GM19193 (cell line): Measurements from ENCODE around the gene MMADHC.

Experiments
- POLR2A ChIP-seq: IDR thresholded peaks from 4 replicates; pipeline ENCODE4 v1.6.1; 2011; ENCODE audit not compliant: insufficient read depth, insufficient read length; ENCODE audit errors: extremely low read depth

MMADHC gene

GRCh38 chr2:149540138-149540537 lies 47.4 kb downstream of the MMADHC start:
- TF ChIP-seq POLR2A: no peak

GRCh38 chr2:149538138-149538833 lies 49.3 kb downstream of the MMADHC start:
- TF ChIP-seq POLR2A: no peak

DNA sequence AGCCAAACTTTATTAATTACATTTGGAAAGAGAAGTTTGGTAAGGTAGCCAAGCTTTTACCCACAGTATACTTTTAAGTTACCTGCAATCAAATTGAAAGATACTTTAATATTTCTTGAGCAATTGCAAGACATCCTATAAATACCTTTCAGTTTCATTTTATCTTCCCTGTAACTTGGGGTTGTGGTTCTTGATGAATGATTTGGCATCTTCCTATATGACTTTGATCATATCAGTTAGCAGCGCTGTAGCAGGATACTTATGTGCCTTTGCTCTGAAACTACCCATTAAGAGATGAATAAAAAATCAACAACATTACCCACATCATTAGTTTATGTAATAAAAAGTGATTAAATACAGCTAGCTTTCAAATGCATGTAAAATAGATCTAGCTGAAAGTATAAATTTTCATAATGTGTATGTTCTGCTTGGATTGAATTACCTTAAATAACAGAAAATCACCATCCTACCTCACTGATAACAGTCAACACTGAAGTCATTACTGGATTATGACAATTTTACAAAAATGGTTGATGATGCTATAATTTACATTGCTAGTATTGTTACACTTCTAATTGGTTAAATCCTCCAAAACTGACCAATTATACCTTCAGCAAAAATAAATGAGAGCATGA lies 50.4 kb downstream of the MMADHC start:
- no peak for TF ChIP-seq POLR2A

DNA sequence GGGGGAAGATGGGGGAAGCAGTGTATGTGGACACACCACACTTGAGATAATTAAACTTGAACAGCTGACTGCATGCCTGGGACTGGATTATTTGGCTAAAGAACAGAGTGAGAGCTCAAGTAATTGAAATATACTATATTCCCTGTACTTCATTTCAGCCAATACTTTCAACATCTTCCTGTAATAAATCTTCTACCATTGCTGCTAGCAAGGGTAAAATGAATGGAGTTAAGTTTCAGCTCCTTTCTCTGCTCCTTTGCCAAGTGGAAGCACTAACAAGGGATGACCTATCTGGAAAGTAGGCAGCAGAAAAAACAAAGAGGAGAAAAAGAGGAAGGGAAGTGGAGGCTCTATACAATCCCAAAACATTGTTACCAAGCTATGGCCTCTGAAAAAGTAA lies 50.9 kb downstream of the MMADHC start:
- TF ChIP-seq POLR2A: no peak

DNA sequence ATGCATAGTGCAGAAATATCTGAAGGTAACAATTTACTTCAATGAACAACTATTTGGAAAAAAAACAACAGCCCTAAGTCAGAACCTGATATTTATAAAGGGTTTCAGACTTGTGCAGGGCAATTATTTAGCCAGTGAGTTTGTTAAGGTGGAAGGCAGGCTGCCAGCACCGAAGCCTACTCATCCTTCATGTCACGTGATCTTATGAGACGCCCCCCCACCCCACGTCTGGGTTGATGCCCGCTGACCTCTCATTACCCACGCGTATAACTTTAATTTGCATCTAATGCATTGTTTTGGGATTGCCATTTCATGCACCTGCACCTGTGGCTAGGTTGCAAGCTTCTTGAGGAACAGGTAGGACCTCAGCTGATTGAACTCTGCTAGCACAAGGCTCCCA lies 52.9 kb downstream of the MMADHC start:
- TF ChIP-seq POLR2A: no peak

DNA sequence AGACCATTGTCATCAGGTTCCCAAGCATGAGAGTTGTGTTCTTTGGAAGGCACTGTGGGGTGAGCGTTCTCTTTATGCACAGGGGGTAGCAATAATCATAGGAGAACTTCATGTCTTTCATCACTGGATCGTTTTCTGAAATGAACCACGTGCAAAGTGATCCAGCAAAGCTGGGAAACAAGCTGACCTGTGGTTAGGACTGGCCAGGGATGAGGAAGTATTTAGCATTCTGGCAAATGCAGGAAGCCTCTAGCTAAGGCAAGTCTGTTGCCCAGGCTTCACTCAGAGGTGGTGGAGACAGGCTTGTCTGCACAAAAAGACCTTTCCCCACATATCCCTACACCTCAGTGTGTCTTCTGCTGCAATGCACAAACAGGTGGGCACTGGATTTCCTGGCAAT lies 58.6 kb downstream of the MMADHC start:
- TF ChIP-seq POLR2A: no peak

DNA sequence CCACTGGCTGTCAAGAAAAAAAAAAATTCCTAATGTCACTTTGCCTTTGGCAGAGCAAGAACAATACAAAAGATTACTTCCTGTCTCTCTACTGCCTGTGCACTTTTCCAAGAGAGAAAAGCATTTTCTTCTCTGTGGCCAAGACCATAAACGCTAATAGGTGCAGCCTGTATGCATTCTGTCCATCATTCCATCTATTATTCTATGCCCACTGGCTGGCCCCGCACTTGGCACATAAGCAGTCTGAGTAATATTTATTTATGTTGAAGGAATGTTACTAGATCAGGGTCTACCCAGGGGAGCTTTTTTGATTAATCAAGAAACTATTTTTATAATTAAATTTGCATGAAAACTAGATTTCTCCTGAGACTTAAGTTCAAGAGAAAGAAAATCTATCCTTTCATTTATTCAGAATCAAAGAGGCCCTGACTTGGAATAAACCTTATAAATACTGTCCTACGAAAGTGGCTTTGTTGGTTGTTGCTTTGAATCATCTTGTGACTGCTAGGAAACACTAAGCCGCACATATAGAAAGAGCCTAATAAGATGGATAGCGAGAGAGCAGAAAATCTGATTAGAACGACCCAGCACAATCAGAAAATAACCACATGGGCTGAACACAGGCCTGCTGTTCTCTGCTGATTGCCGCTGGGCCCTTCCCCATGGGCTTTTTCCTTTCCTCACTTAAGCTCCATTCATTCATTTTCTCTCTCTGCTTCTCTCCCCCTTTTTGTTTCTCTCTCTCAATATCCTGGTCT lies 59.4 kb downstream of the MMADHC start:
- TF ChIP-seq POLR2A: no peak

- TF ChIP-seq POLR2A: no peak
Observed at GRCh38 chr2:149526689-149527088, 60.9 kb downstream of the MMADHC start.

DNA sequence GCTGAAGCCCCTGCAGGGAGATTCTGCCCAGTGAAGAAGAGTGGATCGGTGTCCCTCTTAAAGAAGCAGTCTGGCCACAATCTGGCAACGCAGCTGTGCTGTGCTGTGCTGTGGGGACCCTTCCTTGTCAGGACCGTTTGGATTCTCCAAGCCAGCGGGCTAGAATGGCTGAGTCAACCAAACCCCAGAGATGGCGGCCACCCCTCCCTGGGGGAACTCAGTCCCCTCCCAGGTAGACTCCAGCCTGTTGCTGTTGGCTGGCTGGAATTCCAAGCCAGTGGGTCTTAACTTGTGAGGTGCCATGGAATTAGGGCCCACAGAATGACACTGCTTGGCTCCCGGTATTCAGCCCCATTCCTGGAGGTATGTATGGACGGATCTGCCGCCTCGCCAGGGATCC lies 62.3 kb downstream of the MMADHC start:
- TF ChIP-seq POLR2A: no peak
